ENCODE results near the gene PPBP.

DNA sequence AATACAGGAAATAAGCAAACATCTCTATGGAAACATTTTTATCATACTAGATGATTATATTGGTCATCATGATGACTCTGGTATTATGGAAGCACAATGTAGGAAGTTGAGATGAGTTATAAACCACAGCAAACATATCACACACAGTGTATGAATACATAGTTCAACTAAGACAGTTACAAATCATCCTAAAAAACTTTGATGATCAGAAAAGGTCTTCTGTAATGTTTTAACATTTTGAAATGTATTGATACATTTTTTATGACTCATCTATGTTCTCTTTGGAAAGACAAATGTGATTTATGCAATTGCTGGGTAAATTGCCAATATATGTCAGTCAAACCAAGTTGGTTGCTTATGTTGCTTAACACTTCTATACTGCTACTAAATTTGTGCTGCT lies 45.7 kb upstream of the PPBP start:
- TF ChIP-seq, protein P1, sequence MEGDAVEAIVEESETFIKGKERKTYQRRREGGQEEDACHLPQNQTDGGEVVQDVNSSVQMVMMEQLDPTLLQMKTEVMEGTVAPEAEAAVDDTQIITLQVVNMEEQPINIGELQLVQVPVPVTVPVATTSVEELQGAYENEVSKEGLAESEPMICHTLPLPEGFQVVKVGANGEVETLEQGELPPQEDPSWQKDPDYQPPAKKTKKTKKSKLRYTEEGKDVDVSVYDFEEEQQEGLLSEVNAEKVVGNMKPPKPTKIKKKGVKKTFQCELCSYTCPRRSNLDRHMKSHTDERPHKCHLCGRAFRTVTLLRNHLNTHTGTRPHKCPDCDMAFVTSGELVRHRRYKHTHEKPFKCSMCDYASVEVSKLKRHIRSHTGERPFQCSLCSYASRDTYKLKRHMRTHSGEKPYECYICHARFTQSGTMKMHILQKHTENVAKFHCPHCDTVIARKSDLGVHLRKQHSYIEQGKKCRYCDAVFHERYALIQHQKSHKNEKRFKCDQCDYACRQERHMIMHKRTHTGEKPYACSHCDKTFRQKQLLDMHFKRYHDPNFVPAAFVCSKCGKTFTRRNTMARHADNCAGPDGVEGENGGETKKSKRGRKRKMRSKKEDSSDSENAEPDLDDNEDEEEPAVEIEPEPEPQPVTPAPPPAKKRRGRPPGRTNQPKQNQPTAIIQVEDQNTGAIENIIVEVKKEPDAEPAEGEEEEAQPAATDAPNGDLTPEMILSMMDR (IDR thresholded peaks at IDR 0.05): no peak
- no peak for TF ChIP-seq POLR2A (IDR thresholded peaks at IDR 0.05)

Data from body of pancreas (tissue), 4 donors.